Uterus (tissue), 2 donors: ENCODE measurements around the gene MOGAT1.

ENCODE experiments used
- CTCF ChIP-seq, 4 experiments: fragments of 200-600 bp in 2 of 4; fragments of 450-650 bp in 2 of 4; sonication (generic) in 2 of 4; IDR thresholded peaks; one replicate each; pipeline ENCODE4 v1.5.1; 2016 to 2019; ENCODE audit warnings: antibody characterized with exemption in 4 of 4, mild to moderate bottlenecking in 2 of 4, moderate library complexity in 1 of 4
- POLR2A ChIP-seq, 2 donors: fragments of 450-650 bp; IDR thresholded peaks; one replicate each; pipeline ENCODE4 v1.6.1; 2016; ENCODE audit warnings: antibody characterized with exemption in 2 of 2, mild to moderate bottlenecking in 1 of 2, moderate library complexity in 1 of 2

- no peak for TF ChIP-seq CTCF (IDR thresholded peaks at IDR 0.05)
- no peak for TF ChIP-seq POLR2A (IDR thresholded peaks at IDR 0.05)
These were observed 48.5 kb upstream of the MOGAT1 start for GRCh38 chr2:222622910-222623309.
